ENCODE results near the gene NRM.
A peak's percentile ranks its signal among the peaks of the same experiment; 100 is the strongest.

NRM gene

DNA sequence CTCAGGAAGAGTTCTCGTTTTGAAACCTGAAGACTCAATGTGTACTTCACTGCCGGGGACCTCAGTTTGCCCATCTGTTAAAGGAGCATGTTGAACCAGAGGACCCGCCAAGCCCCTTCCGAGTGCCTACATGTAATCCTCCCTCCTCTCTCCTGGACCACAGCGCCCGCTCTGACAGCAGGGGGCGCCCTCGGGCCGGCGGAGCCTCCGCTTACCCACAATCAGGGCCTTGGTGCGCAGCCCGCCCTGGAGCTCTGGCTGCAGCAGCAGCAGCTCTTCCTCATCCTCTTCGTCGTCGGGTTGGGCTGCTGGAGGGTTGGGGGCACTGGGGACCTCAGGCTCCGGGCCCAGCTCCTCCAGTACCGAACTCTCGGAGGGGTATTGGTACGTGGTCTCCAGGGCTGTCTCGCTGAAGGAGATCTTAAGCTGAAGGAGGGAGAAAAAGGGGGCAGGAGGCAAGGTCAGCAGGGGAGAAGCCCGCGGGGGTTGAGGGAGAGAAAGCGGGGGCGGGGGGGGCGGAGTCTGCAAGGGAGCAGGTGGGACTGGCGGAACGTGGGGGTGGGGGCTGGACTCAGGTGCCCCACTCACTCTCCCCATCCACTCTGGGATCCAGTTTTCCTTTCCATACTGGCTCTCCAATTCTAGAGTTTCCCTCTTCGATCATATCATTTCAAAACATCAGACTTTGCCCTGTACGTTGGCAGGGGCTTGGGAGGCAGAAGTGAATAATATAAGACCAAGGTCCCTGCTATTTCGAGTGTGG lies 11.6 kb downstream of the NRM start (continued):
- TF ChIP-seq ZNF76 (tag by site-specific recombination; IDR thresholded peaks at IDR 0.05; ENCODE audit: borderline replicate concordance, low read depth) (peak; percentile 67; the same call in 1 of the 2 replicates), KLF10 (tag by site-specific recombination; IDR thresholded peaks at IDR 0.05) (0 out of 2 replicates have a peak, but pooled peaks have one; percentile 23), ZSCAN30 (tag by site-specific recombination; IDR thresholded peaks at IDR 0.05) (peak; percentile 87; the same call in 1 of the 2 replicates), ZBTB8A (tag by site-specific recombination; IDR thresholded peaks at IDR 0.05) (peak; percentile 52), ZNF777 (tag by site-specific recombination; IDR thresholded peaks at IDR 0.05; ENCODE audit: borderline replicate concordance) (0 out of 2 replicates have a peak, but pooled peaks have one; percentile 36), GFI1B (tag by site-specific recombination; IDR thresholded peaks at IDR 0.05) (no peak), ZEB2 (tag by site-specific recombination; IDR thresholded peaks at IDR 0.05) (0 out of 2 replicates have a peak, but pooled peaks have one; percentile 41), ZNF324 (tag by site-specific recombination; IDR thresholded peaks at IDR 0.05) (peak; percentile 49; the same call in 1 of the 2 replicates), ZFHX2 (tag by site-specific recombination; conservative IDR thresholded peaks at IDR 0.05) (peak; percentile 54), KLF8 (tag by site-specific recombination; IDR thresholded peaks at IDR 0.05) (peak; percentile 40; the same call in 1 of the 2 replicates), ZNF302 (tag by site-specific recombination; IDR thresholded peaks at IDR 0.05; ENCODE audit: low read depth) (no peak), ZNF513 (tag by site-specific recombination; IDR thresholded peaks at IDR 0.05) (peak; percentile 96), ZNF670 (tag by site-specific recombination; IDR thresholded peaks at IDR 0.05; ENCODE audit: low read depth) (no peak), ZNF2 (tag by site-specific recombination; IDR thresholded peaks at IDR 0.05) (0 out of 2 replicates have a peak, but pooled peaks have one; percentile 38), ZNF335 (tag by site-specific recombination; conservative IDR thresholded peaks at IDR 0.05) (peak; percentile 64), ZNF549 (tag by site-specific recombination; IDR thresholded peaks at IDR 0.05) (no peak), MYNN (tag by site-specific recombination; IDR thresholded peaks at IDR 0.05; ENCODE audit: borderline replicate concordance) (no peak), SETDB1 (IDR thresholded peaks at IDR 0.05; ENCODE audit: insufficient read length, low read length) (no peak), ZFP37 (tag by site-specific recombination; IDR thresholded peaks at IDR 0.05) (0 out of 2 replicates have a peak, but pooled peaks have one; percentile 42), ZNF843 (tag by site-specific recombination; IDR thresholded peaks at IDR 0.05) (peak; percentile 34; the same call in 1 of the 2 replicates), ZBTB26 (tag by site-specific recombination; optimal IDR thresholded peaks at IDR 0.05) (peak; percentile 31), ZNF24 (tag by site-specific recombination; IDR thresholded peaks at IDR 0.05) (0 out of 2 replicates have a peak, but pooled peaks have one; percentile 24), ZNF623 (tag by site-specific recombination; IDR thresholded peaks at IDR 0.05) (no peak), BCL11A (tag by site-specific recombination; IDR thresholded peaks at IDR 0.05; ENCODE audit: low read depth) (no peak)
- TF ChIP-seq, protein P1, sequence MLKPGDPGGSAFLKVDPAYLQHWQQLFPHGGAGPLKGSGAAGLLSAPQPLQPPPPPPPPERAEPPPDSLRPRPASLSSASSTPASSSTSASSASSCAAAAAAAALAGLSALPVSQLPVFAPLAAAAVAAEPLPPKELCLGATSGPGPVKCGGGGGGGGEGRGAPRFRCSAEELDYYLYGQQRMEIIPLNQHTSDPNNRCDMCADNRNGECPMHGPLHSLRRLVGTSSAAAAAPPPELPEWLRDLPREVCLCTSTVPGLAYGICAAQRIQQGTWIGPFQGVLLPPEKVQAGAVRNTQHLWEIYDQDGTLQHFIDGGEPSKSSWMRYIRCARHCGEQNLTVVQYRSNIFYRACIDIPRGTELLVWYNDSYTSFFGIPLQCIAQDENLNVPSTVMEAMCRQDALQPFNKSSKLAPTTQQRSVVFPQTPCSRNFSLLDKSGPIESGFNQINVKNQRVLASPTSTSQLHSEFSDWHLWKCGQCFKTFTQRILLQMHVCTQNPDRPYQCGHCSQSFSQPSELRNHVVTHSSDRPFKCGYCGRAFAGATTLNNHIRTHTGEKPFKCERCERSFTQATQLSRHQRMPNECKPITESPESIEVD (tag by site-specific recombination; IDR thresholded peaks at IDR 0.05), result no peak
- TF ChIP-seq, protein P2, sequence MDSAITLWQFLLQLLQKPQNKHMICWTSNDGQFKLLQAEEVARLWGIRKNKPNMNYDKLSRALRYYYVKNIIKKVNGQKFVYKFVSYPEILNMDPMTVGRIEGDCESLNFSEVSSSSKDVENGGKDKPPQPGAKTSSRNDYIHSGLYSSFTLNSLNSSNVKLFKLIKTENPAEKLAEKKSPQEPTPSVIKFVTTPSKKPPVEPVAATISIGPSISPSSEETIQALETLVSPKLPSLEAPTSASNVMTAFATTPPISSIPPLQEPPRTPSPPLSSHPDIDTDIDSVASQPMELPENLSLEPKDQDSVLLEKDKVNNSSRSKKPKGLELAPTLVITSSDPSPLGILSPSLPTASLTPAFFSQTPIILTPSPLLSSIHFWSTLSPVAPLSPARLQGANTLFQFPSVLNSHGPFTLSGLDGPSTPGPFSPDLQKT (IDR thresholded peaks at IDR 0.05; ENCODE audit: borderline replicate concordance, low read depth, low read length), result no peak
- TF ChIP-seq, protein P3, sequence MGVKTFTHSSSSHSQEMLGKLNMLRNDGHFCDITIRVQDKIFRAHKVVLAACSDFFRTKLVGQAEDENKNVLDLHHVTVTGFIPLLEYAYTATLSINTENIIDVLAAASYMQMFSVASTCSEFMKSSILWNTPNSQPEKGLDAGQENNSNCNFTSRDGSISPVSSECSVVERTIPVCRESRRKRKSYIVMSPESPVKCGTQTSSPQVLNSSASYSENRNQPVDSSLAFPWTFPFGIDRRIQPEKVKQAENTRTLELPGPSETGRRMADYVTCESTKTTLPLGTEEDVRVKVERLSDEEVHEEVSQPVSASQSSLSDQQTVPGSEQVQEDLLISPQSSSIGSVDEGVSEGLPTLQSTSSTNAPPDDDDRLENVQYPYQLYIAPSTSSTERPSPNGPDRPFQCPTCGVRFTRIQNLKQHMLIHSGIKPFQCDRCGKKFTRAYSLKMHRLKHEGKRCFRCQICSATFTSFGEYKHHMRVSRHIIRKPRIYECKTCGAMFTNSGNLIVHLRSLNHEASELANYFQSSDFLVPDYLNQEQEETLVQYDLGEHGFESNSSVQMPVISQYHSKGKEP (tag by site-specific recombination; IDR thresholded peaks at IDR 0.05), result 0 out of 2 replicates have a peak, but pooled peaks have one; percentile 29
- TF ChIP-seq, protein P4, sequence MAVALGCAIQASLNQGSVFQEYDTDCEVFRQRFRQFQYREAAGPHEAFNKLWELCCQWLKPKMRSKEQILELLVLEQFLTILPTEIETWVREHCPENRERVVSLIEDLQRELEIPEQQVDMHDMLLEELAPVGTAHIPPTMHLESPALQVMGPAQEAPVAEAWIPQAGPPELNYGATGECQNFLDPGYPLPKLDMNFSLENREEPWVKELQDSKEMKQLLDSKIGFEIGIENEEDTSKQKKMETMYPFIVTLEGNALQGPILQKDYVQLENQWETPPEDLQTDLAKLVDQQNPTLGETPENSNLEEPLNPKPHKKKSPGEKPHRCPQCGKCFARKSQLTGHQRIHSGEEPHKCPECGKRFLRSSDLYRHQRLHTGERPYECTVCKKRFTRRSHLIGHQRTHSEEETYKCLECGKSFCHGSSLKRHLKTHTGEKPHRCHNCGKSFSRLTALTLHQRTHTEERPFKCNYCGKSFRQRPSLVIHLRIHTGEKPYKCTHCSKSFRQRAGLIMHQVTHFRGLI (tag by site-specific recombination; IDR thresholded peaks at IDR 0.05), result peak; percentile 65; the same call in 1 of the 2 replicates
